ENCODE results near the gene PHAF1.
A peak's percentile ranks its signal among the peaks of the same experiment; 100 is the strongest.

PHAF1 gene

GRCh38 chr16:67109407-67110135, at the start of gene PHAF1:
Gene PHAF1, plus strand, starts transcription at chr16:67109941. Its CDS starts 235 bp downstream, at chr16:67110176.
- peak; percentile 96 for DNase-seq

DNA sequence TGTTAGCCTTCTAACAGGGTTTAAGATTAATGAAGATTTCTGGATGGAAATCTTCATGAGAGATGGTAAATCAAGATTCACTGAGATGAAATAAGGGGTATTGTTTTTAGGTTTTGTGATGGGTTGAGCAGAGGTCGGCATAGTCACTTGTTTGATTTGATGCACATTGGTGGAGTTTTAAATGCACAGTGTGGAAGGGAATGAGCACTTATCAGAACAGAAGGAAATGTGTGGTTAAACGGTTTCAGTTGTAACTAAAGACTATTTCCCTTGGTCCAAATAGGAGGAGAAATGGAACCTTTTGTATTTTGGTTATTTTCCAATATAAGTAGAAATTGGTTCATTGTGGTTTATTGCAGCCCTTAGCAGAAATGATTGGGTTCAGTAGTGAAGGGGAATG, 46.7 kb upstream of the PHAF1 start:
- DNase-seq = no peak

- DNase-seq = no peak
Measured at GRCh38 chr16:67068212-67068753, 41.5 kb upstream of the PHAF1 start.

DNA sequence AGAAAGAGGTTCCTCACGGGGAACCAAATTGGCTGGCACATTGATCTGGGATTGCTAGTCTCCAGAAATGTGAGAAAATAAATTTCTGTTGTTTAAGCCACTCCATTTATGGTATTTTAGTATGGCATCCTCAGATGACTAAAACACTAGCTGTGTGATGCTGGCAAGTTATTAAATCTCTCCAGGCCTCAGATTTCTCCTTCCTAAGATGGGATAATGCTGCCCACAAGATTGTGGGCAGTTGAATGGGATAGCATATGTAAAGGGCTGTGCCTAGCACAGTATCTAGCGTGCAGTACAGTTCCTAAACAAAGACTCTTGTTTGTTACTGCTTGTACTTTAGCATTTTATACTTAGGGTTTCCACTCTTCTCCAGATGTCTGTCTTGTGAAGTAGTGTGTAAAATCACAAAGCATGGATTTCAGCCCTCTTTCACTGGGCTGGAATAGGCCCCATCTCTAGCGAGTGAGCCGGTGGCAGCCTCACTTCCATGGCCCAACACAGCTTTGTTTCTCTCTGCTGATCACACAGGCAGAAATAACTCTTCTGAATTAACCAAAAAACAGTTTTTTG, 38.2 kb upstream of the PHAF1 start:
- peak; percentile 14 for DNase-seq

- DNase-seq = no peak
Measured at GRCh38 chr16:67075331-67075730, 34.4 kb upstream of the PHAF1 start.

- DNase-seq = no peak
Measured at GRCh38 chr16:67077871-67078270, 31.9 kb upstream of the PHAF1 start.

- DNase-seq = no peak
Measured at GRCh38 chr16:67082100-67082499, 27.6 kb upstream of the PHAF1 start.

- no peak for DNase-seq
Measured at GRCh38 chr16:67082891-67083290, 26.9 kb upstream of the PHAF1 start.

DNA sequence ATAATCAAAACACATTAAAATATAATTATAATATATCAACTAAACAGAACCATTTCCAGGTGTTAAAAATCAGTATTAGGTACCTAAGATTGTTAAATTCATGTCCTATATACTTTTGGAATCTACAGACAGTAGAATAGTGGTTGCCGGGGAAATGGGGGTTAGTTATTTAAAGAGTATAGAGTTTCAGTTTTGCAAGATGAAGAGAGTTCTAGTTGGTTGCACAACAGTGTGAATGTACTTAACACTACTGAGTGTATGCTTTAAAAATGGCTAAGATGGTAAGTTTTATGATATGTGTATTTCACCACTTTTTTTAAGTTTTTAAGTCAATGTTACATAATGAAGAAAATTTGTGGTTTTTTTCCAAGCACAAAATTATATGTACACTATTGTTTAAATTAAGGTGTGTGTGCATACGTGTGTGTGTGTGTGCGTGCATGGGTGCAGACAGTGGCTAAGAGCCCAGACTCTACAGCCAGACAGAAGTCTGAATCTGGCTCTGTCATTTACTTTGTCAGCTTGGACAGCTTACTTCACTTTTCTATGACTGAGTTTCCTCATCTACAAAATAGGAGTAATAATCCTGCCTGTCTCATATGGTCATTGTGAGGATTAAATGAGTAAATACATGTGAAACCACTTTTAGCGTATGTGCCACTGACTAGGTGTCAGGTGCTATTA, 25.3 kb upstream of the PHAF1 start:
- no peak for DNase-seq

- DNase-seq = no peak
Measured at GRCh38 chr16:67086822-67087221, 22.9 kb upstream of the PHAF1 start.

DNA sequence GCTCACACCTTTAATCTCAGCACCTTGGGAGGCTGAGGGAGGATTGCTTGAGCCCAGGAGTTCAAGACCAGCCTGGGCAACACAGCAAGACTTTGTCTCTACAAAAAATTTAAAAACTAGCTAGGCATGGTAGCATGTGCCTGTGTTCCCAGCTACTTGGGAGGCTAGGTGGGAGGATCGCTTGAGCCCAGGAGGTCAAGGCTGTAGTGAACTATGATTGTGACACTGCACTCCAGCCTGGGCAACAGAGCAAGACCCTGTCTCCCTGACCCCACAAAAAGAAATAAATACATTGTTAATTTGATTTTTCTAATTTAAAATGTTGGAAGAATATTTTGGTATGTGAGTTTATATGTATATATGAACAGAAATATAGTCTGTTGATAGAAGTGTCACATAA, 22.4 kb upstream of the PHAF1 start:
- no peak for DNase-seq

GRCh38 chr16:67087803-67088202, 21.9 kb upstream of the PHAF1 start:
- DNase-seq = no peak

DNA sequence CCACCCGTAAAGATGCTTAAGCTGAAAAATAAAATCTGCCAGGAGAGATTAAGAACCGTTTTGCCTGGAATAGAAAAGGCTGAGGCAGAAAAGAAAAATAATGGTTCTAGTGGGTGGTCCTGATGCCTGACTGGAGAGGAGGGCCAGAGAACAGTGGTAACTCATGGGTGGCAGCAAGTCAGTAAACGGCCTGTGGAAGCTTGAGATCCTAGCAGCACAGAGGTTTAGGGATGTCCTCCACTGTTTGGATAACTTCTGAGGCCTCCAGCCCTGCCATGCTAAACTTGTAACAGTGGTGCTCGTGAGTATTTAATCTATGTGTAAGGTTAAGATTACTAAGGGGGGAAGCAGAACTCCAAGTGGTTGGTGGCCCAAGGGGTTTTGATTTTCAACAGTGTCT, 21.2 kb upstream of the PHAF1 start:
- DNase-seq = no peak

DNA sequence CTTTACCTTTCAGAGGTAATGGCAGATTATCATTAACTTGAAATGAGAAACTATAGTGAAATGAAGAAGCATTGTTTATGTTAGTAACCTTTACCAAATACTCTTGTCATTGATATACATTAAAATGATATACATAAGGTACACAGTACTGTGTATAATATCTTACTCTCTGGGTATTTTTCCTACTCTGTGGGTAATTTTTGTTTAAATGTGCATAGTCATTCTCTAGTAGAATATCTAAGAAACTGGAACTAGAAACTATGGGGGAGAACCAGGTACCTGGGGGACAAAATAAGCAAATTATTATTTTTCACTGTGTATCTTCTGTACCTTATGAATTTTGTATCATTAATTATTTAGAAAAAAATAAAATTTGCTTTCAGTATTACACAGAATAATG, 20.6 kb upstream of the PHAF1 start:
- no peak for DNase-seq

DNA sequence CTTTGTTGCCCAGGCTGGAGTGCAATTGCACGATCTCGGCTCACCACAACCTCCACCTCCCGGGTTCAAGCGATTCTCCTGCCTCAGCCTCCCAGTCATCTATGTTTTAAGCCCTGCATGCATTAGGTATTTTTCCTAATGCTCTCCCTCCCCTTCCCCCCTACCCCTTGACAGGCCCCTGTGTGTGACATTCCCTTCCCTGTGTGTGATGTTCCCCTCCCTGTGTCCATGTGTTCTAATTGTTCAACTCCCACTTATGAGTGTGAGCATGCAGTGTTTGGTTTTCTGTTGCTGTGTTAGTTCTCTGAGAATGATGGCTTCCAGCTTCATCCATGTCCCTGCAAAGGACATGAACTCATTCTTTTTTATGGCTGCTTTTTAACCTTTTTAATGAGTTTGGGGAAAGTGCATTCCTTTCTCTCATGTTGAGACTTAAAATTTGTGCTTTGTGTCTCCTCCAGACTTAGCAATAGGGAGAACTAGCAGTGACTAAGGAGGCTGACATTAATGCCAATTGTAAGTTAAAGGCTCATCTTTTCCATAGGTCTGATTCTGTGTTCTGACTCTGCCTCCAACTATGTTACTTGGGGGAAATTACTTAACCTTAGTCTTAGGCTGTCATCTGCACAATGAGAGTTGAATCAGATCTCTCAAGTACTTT, 17.7 kb upstream of the PHAF1 start:
- no peak for DNase-seq

DNA sequence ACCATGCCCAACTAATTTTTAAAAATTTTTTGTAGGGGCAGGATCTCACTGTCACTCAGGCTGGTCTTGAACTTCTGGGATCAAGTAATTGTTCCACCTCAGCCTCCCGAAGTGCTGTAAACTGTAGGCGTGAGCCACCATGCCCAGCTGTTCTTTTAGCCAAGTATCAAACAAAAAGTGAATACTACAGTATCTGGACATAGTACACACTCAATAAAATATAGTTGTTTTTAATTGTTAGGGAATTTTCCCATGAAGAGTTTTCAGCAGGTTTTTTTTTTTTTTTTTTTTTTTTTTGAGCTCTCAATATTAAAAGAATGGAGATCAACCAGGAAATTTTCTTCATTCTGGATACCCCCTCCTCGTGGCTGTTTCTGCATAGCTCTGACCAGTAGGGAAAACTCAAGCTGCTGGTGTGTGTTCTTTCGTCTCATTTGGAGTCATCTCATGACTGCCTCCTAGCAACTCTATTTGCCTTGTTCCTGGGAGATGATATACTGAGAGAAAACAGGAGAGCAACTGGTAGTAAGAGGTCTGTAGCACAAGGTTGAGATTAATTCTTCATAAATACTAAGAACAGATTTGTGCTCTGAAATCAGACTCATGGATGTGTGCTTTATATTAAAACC, 16.5 kb upstream of the PHAF1 start:
- no peak for DNase-seq

DNA sequence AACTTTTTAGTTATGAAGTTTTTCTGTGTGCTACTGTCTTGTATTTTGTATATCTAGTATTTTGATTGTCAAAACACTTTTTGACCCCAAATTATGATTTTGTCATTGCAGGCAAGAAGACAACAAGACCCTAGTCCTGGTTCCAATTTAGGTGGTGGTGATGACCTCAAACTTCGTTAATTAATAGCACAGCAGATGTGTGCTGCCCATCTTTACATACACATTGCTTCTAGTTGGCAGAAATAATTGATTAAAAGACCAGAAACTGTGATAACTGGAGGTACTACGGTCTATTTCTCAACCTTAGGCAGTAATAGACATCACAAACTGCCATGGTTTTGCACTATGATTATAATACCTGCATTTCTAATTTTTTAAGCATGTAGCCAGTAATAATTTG, 11.1 kb upstream of the PHAF1 start:
- DNase-seq = no peak

GRCh38 chr16:67100569-67101310, 9.0 kb upstream of the PHAF1 start:
- peak; percentile 56 for DNase-seq

- no peak for DNase-seq
Measured at GRCh38 chr16:67101311-67102082, 8.2 kb upstream of the PHAF1 start.

- DNase-seq = no peak
Measured at GRCh38 chr16:67104061-67104460, 5.7 kb upstream of the PHAF1 start.

- DNase-seq = no peak
Measured at GRCh38 chr16:67104845-67105244, 4.9 kb upstream of the PHAF1 start.
